B cell (primary cell): ENCODE data around the gene ZNF148. TPM values are rescaled to one million over a fixed set of nuclear protein-coding genes. Genes with fewer than 3 reads are reported as not detected.
A peak's percentile ranks its signal among the peaks of the same experiment; 100 is the strongest.

Source experiments
- ATAC-seq: fragments of 200-7000 bp; cut with Tn5 transposase; one replicate; pipeline ENCODE4 v1.10.0; 2021; ENCODE audit warnings: low read depth, mild to moderate bottlenecking, moderate number of reproducible peaks, moderate library complexity
- CTCF ChIA-PET: fragments of 350-600 bp; sonication (Branson Sonifier 250); formaldehyde crosslinking; loops from one replicate; lab custom pipeline; 2021; ENCODE audit warnings: antibody characterized with exemption, inconsistent platforms; lab: Charles Lee
- POLR2A ChIA-PET: fragments of 350-600 bp; sonication (Branson Sonifier 250); formaldehyde crosslinking; loops from one replicate; lab custom pipeline; 2021; ENCODE audit warnings: antibody characterized with exemption; lab: Charles Lee
- DNase-seq: peaks from one replicate; pipeline ENCODE4 v3.0.0; 2013
- H2AFZ ChIP-seq: 2 replicates; pipeline ENCODE4 v1.6.1; 2012; ENCODE audit warnings: mild to moderate bottlenecking, low read depth, low read length; ENCODE audit not compliant: insufficient read depth, poor library complexity, severe bottlenecking
- H3K27ac ChIP-seq, 2 donors: 1 replicate in 1 of 2; 2 replicates in 1 of 2; pipeline ENCODE4 v1.5.1; 2012 to 2013; ENCODE audit warnings: low read length in 2 of 2, mild to moderate bottlenecking in 2 of 2, moderate library complexity in 1 of 2
- H3K27me3 ChIP-seq, 4 experiments: fragments of 200-600 bp in 1 of 4; sonication (generic) in 1 of 4; replicated peaks in 1 of 4; 1 replicate in 2 of 4; 2 replicates in 2 of 4; pipeline versions ENCODE4 v1.6.1 to v1.7.0; 2013 to 2016; ENCODE audit warnings: low read length in 3 of 4, mild to moderate bottlenecking in 2 of 4, mixed read lengths in 1 of 4, moderate library complexity in 1 of 4; ENCODE audit not compliant: insufficient read depth in 4 of 4, control insufficient read depth in 3 of 4; ENCODE audit errors: control extremely low read depth in 1 of 4
- H3K36me3 ChIP-seq, 2 experiments: replicated peaks in 1 of 2; 1 replicate in 1 of 2; 2 replicates in 1 of 2; pipeline versions ENCODE4 v1.6.1 to v1.7.1; 2013; ENCODE audit warnings: low read length in 1 of 2; ENCODE audit not compliant: insufficient read depth in 2 of 2, control insufficient read depth in 1 of 2; ENCODE audit errors: control extremely low read depth in 1 of 2, extremely low read depth in 1 of 2
- H3K4me1 ChIP-seq, 2 donors: fragments of 200-600 bp in 1 of 2; sonication (generic) in 1 of 2; 1 replicate in 1 of 2; 2 replicates in 1 of 2; pipeline versions ENCODE4 v1.5.1 to v1.6.1; 2013 to 2017; ENCODE audit warnings: low read length in 2 of 2; ENCODE audit not compliant: control insufficient read depth in 2 of 2, insufficient read depth in 2 of 2
- H3K4me2 ChIP-seq: replicated peaks from 2 replicates; pipeline ENCODE3; 2012; ENCODE audit warnings: mild to moderate bottlenecking, low read depth, low read length; ENCODE audit not compliant: poor library complexity, severe bottlenecking
- H3K4me3 ChIP-seq, 5 experiments: fragments of 200-600 bp in 1 of 5; sonication (generic) in 1 of 5; 1 replicate in 3 of 5; 2 replicates in 2 of 5; pipeline versions ENCODE4 v1.5.1 to v1.7.0; 2011 to 2016; ENCODE audit warnings: low read length in 4 of 5, mild to moderate bottlenecking in 4 of 5, low read depth in 2 of 5, control low read depth in 1 of 5, moderate library complexity in 1 of 5; ENCODE audit not compliant: insufficient read depth in 1 of 5; ENCODE audit errors: control extremely low read depth in 1 of 5, extremely low read depth in 1 of 5
- H3K79me2 ChIP-seq: fragments of 200-600 bp; sonication (generic); one replicate; pipeline ENCODE4 v1.6.0; 2016; ENCODE audit warnings: low read length; ENCODE audit not compliant: control insufficient read depth, insufficient read depth
- H3K9ac ChIP-seq: fragments of 200-600 bp; sonication (generic); 2 replicates; pipeline ENCODE4 v1.6.1; 2017; ENCODE audit warnings: mild to moderate bottlenecking, low read length, moderate library complexity
- H3K9me3 ChIP-seq, 3 donors: one replicate each; pipeline versions ENCODE4 v1.6.1 to v1.7.1; 2013; ENCODE audit warnings: low read length in 2 of 3; ENCODE audit not compliant: control insufficient read depth in 2 of 3, insufficient read depth in 1 of 3; ENCODE audit errors: control extremely low read depth in 1 of 3
- H4K20me1 ChIP-seq: 2 replicates; pipeline ENCODE4 v1.6.0; 2012; ENCODE audit warnings: mild to moderate bottlenecking, low read length; ENCODE audit not compliant: insufficient read depth, control insufficient read depth, poor library complexity, severe bottlenecking
- H3K27ac Mint-ChIP-seq: one replicate; pipeline ENCODE4 v1.8.0; 2021; ENCODE audit warnings: mixed read lengths
- H3K27me3 Mint-ChIP-seq: one replicate; pipeline ENCODE4 v1.8.0; 2021; ENCODE audit warnings: mixed read lengths
- H3K4me1 Mint-ChIP-seq: one replicate; pipeline ENCODE4 v1.8.0; 2021; ENCODE audit warnings: mixed read lengths
- H3K4me3 Mint-ChIP-seq: one replicate; pipeline ENCODE4 v1.8.0; 2021; ENCODE audit warnings: mixed read lengths
- H3K9me3 Mint-ChIP-seq: one replicate; pipeline ENCODE4 v1.8.0; 2022; ENCODE audit warnings: mixed read lengths; ENCODE audit not compliant: insufficient read depth
- CTCF ChIP-seq: fragments of 200-600 bp; IDR thresholded peaks from one replicate; pipeline ENCODE4 v1.8.0; 2022; ENCODE audit warnings: antibody characterized with exemption, mild to moderate bottlenecking
- EZH2 ChIP-seq: IDR thresholded peaks from 2 replicates; pipeline ENCODE4 v1.6.1; 2012; ENCODE audit warnings: borderline replicate concordance, low read depth, mild to moderate bottlenecking, moderate library complexity, low read length; ENCODE audit not compliant: insufficient read depth, poor library complexity, severe bottlenecking
- WGBS: methylation state at CpG from one replicate; pipeline ENCODE4 v1.1.5; 2013; ENCODE audit warnings: missing lambda C conversion rate; ENCODE audit not compliant: insufficient coverage; 5-methylcytosine and 5-hydroxymethylcytosine counted together
- intact Hi-C: fragments of 100-400 bp; cut with micrococcal nuclease; formaldehyde crosslinking; loops from one replicate; pipeline ENCODE4 v1.10.0; 2022
- polyA plus RNA-seq: library from polyadenylated mRNA; depleted of rRNA; stranded (reverse); fragments of >200 nt; gene quantifications from 2 replicates; pipeline ENCODE4 v1.2.3, GENCODE V29; 2012
- total RNA-seq, 2 donors: library from RNA; stranded (reverse); fragments of 120-200 nt in 1 of 2; gene quantifications; 1 replicate in 1 of 2; 2 replicates in 1 of 2; pipeline versions ENCODE4 v1.2.3 to v1.2.4, GENCODE V29; 2013 to 2022

The ZNF148 gene
- total and polyA plus RNA-seq, 2 donors (not counting 1 experiment from before 2014, with no cell fraction given) = 8.1 to 71.5 TPM

GRCh38 chr3:125351152-125351551, 24.0 kb downstream of the ZNF148 start:
- H3K79me2 ChIP-seq = peaks cover 99% of the 10 kb centered on the region
- no peak overlapping the region for H3K4me3 Mint-ChIP-seq
- peaks cover 92% of the 10 kb centered on the region for H4K20me1 ChIP-seq
- TF ChIP-seq EZH2 = no peak
- TF ChIP-seq CTCF = no peak
- H3K4me1 ChIP-seq = peaks cover 31 to 48% of the 10 kb centered on the region in 2 donors
- H3K4me3 ChIP-seq = no peak overlapping the region
- peak; percentile 43 for ATAC-seq
- H3K4me1 Mint-ChIP-seq = peaks cover 70% of the 10 kb centered on the region
- DNase-seq = peak; percentile 18
- POLR2A ChIA-PET = interaction anchor here (0.9 kb wide), 1 partner anchor 23 kb away, joined by 7 read pairs; no protein-coding TSS in a partner anchor
- no peaks in the 10 kb centered on the region for H3K27me3 ChIP-seq
- H2AFZ ChIP-seq = no peak overlapping the region
- intact Hi-C loops = no loop called here
- no peaks in the 10 kb centered on the region for H3K9me3 Mint-ChIP-seq
- H3K9ac ChIP-seq = no peak overlapping the region
- H3K27ac ChIP-seq = peak overlapping the region in 1 of 2 donors; percentile 58
- peaks cover 0 to 2% of the 10 kb centered on the region in 2 experiments for H3K36me3 ChIP-seq
- peaks cover 2 to 5% (median 4%) of the 10 kb centered on the region in 3 donors for H3K9me3 ChIP-seq
- H3K27ac Mint-ChIP-seq = no peak overlapping the region
- H3K4me2 ChIP-seq = peak overlapping the region; percentile 42
- CTCF ChIA-PET = interaction anchor here (0.6 to 1.1 kb wide), 3 partner anchors 9 to 338 kb away, joined by 3 read pairs; no protein-coding TSS in a partner anchor
- H3K27me3 Mint-ChIP-seq = no peaks in the 10 kb centered on the region
- WGBS = 44% methylated on average over 2 of the region's 7 CpGs

GRCh38 chr3:125350597-125350996, 24.5 kb downstream of the ZNF148 start:
- peaks cover 99% of the 10 kb centered on the region for H3K79me2 ChIP-seq
- Mint-ChIP-seq H3K4me3 (peak overlapping the region; percentile 68), H3K9me3 (peaks cover 2% of the 10 kb centered on the region), H3K4me1 (peaks cover 66% of the 10 kb centered on the region), H3K27ac (peak overlapping the region; percentile 78), H3K27me3 (no peaks in the 10 kb centered on the region)
- ATAC-seq (no peak), DNase-seq (no peak)
- H4K20me1 ChIP-seq = peaks cover 89% of the 10 kb centered on the region
- H3K4me3 ChIP-seq = no peak overlapping the region
- POLR2A ChIA-PET = no interaction called here
- peaks cover 5 to 9% (median 6%) of the 10 kb centered on the region in 3 donors for H3K9me3 ChIP-seq
- H2AFZ ChIP-seq = peak overlapping the region; percentile 27
- H3K9ac ChIP-seq = no peak overlapping the region
- H3K4me2 ChIP-seq = peak overlapping the region; percentile 42
- H3K27ac ChIP-seq = peak overlapping the region in 1 of 2 donors; percentile 58
- TF ChIP-seq EZH2 (no peak), CTCF (no peak)
- peaks cover 0 to 2% of the 10 kb centered on the region in 2 experiments for H3K36me3 ChIP-seq
- intact Hi-C loops = no loop called here
- H3K27me3 ChIP-seq = no peaks in the 10 kb centered on the region
- H3K4me1 ChIP-seq = peaks cover 29 to 43% of the 10 kb centered on the region in 2 donors
- CTCF ChIA-PET = interaction anchor here (0.6 to 1.1 kb wide), 3 partner anchors 9 to 337 kb away, joined by 3 read pairs; no protein-coding TSS in a partner anchor
- 71% methylated on average over 3 of the region's 5 CpGs for WGBS
